DMS 273 (cell line): ENCODE measurements around the gene EID2B.

Source experiments
- DNase-seq: peaks from one replicate; lab custom pipeline; 2025; ENCODE audit not compliant: unreplicated experiment; lab: John Stamatoyannopoulos, UW

EID2B gene

GRCh38 chr19:39532233-39533002 is at the start of gene EID2B:
Gene EID2B, minus strand, starts transcription at chr19:39532852. Its CDS starts 50 bp downstream, at chr19:39532802.
- peak; percentile 99 for DNase-seq

DNA sequence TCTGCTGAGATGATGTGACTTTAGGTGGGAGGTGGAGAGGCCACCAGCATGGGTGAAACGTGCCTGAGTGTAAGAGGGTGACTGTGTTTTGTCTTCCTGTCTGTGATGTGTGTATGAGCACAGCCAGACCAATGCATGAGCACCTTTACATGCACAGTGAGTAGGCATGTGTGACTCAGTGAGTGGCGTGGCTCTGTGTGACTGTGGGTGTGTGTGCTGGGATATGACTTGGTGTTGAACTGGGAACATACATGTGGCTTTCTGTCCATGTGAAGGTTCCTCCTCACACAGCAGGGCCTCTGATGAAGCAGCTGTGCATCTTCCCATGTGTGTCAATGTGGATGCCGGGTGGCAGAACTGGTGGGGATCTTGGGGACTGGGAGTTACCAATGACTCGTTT is 49.8 kb upstream of the EID2B start:
- no peak for DNase-seq

DNA sequence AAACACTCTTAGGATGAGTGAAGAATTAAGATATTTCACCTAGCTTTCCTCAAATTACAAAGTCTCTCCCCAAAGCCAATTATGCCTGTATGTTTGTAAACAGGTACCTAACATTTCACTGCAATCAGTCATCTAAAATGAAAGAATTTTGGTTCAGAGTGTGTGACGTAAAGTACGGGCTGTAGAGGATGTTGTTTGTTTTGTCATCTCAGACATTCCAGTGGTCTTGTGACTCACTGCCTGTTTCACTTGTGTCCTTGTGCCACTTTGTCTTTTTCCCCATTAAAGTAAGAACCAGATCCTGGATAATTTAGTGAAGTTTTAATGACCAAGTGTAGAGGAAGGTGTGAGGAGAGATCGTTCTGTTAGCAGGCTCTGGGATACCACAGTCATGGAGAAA is 36.0 kb upstream of the EID2B start:
- DNase-seq: no peak

DNA sequence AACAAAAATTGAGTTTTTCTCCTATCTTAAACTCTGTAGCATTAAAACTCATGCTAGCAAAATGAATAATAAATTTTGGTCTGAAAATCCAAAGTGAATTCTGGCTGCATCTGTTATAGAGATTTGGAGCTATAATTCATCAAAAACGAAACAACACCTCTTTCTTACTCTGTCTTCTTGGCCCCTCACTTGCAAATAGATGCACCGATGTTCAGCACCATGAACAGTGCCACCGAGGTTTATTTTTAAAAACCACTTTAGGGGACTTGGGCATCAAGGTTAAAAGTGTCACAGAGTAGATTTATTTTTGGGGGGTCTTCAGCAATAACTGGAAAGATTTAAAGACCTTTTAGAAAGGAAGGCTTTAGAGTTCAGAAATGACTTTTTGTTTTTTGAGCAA is 33.4 kb upstream of the EID2B start:
- DNase-seq: no peak

DNA sequence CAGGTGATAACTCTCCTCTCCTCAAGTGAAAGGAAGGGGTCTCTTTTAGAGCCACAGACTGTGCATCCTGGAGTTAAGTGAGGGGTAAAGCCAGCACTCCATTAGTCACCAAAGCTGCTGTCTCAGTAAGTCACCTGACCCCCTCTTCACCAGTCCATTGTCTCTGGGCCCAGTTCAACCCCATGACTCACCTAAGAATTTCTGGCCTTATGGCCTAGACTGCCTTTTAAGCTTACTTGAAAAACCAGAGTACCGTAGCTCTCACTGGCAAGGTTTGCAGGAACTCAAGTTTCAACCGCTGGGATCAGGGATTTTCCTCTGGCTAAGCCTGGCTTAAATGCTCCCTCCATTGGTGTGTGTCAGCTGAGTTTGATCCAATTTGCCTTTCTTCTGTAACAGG is 30.8 kb upstream of the EID2B start:
- no peak for DNase-seq

DNA sequence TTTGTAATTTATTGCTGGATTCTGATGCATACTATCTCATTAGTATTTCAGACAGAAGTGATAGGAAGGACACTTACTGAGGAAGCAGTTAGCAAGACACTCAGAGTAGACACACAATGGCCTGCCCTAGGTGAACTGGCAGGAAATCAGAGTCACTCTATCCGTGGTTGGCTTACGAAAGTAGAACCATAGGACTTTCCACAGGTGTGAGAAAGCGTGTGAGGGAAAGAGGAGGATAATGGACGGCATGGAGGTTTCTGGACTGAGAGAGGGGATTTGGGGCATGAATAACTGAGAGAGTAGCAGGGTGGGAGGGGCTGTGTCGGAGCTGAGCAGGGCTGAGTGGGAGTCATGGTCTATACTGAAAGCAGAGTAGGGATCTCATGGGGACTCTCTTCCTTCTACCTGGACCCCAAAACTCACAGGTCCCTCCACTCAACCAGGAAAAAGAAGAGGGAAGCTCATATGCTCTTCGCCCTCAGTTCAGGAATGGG is 26.0 kb upstream of the EID2B start:
- DNase-seq: no peak

GRCh38 chr19:39557811-39558623 is 25.4 kb upstream of the EID2B start:
- no peak for DNase-seq

DNA sequence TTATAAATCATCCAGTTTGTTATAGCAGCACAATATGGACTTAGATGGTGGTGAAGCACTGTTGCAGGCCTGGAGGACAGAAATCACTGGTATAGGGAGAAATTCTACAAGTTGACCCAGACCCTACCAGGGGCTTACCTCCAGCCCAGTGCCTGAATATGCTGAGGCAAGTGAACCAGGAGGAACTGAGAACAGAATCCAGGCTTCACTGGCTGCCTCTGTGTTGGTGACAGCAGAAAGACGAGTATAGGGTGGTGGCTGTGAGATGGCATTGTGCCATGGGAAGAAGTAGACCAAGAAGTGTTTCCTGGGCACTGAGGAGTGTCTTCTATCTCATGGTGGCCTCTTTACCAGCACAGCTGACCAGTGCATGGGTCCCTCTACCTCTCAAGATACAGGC is 23.2 kb upstream of the EID2B start:
- no peak for DNase-seq

DNA sequence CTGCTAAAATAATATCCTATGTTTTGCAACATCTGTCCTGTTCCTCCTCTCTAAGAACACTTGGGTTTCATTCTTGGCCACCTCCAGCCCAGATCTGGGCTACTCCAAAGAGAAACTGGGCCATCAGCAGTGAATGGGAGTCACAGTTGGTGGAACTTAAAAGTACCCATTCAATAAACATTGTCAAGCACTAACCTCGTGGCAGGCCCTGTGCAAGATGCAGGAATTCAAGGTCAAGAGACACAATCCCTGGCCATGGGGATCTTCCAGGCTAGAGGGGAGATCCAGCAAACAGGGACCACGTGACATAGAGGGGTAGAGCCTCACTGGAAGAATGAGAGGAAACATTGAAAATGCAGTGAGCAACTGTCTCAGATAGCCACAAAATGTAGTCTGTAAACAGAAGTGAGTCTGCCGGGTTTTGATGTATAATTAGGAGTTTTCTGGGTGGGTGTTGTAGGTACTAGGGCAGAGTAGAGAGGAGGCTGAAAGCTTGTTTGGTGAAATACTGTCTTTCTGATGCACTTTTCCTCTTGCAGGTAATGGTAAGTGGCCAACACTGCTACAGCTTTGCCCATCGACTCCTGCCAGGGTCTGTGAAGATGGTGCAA is 22.2 kb upstream of the EID2B start:
- DNase-seq: no peak

DNA sequence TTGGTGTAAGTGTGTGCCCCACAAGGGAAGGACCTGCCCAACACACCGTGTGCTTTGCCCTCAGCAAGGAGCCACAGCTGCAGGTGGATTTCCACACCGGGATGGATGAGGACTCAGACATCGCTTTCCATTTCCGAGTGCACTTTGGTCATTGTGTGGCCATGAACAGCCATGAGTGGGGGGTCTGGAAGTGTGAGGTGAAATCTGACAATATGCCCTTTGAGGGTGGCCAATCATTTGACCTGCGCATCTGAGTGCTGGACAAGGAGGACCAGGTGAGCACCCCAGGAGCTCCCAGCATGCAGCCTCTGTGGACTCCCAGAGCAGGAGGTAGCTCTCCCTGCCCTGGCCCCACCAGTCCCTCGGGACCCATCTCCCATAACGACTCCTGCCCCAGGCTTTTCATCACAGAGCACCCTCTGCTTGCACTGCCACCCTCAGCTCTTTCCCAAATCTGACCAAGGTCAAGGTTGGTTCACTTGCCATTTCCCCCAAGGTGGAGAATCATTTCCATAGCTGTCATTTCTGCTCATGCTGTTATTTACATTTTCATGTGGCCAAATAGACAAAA is 20.5 kb upstream of the EID2B start:
- DNase-seq: no peak

GRCh38 chr19:39550197-39550596 is 17.5 kb upstream of the EID2B start:
- DNase-seq: no peak

- peak; percentile 17 for DNase-seq
Observed at GRCh38 chr19:39546599-39546998, 13.9 kb upstream of the EID2B start.

DNA sequence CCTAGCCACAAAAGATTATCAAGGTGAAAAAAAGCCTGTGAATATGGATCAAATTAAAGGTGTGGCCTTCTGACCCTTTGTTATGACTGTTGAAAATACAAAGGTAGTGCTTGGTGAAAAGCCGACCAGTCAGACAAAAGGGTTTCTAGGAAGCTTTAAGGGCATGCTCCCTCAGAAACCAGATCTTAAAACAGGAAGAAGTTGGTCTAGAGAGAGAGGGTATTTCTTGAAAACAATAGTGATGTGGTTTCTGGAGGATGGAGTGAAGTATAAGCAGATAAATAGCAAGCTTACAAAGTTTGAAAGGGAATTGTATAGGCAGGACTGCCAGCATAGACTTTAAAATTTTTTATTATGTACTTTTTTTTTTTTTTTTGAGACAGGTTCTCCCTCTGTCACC is 12.3 kb upstream of the EID2B start:
- no peak for DNase-seq

DNA sequence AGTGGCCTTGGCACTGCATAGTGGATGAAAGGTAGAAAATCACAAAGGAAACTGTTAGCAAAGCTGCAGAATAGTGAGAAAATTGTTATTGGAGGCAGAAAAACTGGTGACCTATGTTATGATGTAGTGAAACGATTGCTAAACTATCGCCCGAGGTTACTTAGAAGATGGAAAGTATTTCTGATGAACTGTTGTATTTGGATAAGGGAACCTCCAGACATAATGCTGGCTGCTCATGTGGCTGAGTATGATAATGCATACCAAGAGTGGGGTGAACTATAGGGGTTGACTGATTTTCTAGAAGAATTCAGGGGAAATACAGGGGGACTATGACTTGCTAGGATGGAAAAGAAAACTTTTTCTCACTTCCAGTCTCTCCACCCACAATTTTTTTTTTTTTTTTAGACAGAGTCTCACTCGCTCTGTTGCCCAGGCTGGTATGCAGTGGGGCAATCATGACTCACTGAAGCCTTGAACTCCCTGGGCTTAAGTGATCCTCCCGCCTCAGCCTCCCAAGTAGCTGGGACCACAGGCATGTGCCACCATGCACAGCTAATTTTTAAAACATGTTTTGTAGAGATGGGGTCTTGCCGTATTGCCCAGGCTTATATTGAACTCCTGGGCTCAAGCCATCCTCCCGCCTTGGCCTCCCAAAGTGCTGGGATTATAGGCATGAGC is 11.7 kb upstream of the EID2B start:
- no peak for DNase-seq

DNA sequence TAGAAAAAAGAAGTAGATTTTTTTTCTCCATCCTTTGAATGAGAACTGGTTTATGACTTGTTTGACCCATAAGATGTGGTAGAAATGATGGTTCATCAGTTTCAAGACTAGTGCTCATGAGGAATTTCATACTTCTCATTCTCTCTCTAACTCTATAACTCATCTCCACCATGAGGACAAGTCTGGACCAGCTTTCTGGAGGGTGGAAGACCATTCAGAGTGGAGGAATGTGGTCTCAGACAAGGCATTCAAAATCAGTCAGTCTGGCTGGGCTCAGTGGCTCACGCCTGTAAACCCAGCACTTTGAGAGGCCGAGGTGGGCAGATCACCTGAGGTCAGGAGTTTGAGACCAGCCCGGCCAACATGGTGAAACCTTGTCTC is 10.8 kb upstream of the EID2B start:
- DNase-seq: no peak

DNA sequence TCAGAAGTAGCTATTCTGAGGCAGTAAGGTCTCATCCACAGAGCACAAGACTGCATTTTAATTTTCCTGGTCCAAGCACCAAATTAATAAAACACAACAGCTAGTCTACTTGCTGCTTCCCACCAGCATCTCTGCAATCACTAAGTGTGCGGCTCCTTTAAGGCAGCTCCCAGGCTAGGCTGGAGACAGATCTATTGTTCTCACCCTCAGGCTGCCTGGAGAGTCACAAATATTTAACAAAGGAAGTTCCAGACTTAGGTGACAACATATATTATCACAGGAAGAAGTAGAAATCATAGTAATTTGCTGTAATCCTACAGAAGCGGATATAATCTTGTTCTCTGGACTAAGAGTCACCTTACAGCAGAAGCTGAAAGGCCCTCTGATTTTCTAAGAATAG is 9.6 kb upstream of the EID2B start:
- no peak for DNase-seq

DNA sequence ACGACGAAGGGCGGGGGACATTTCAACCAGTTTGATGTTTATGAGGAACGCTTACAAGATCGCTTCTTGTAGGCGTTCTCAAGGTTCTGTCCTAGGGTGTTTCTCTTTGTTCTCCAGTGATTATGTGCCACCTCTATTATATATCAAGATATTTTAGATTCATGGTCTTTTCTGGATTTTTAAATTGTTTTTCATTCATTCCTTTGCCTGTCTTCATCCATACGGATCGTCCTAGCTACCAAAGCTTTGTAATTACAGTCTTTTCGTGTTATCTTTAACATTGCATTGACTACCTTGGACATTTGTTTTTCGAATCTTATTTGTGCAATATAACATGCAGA is 7.7 kb upstream of the EID2B start:
- no peak for DNase-seq

GRCh38 chr19:39539518-39540332 is 7.1 kb upstream of the EID2B start, which contains the start of gene EID2:
Gene EID2, minus strand, starts transcription at chr19:39540161. Its CDS starts 82 bp downstream, at chr19:39540079.
- DNase-seq: peak; percentile 97

- DNase-seq: no peak
Observed at GRCh38 chr19:39539165-39539517, 6.5 kb upstream of the EID2B start.

GRCh38 chr19:39533791-39534190 is 1.1 kb upstream of the EID2B start:
- DNase-seq: no peak
